HG02840 (cell line): ENCODE data around the gene MAT1A.
"Not testable (repeated sequence)": the region's sequence is repeated elsewhere in the genome, so short reads cannot be mapped to it uniquely, and the experiment has no call there.

Experiments used
- ATAC-seq: cut with Tn5 transposase; IDR thresholded peaks from one replicate; pipeline ENCODE4 v1.9.1; 2021; ENCODE audit warnings: mild to moderate bottlenecking, moderate library complexity, moderate number of reproducible peaks; ENCODE audit not compliant: unreplicated experiment, low FRiP score

Gene MAT1A

DNA sequence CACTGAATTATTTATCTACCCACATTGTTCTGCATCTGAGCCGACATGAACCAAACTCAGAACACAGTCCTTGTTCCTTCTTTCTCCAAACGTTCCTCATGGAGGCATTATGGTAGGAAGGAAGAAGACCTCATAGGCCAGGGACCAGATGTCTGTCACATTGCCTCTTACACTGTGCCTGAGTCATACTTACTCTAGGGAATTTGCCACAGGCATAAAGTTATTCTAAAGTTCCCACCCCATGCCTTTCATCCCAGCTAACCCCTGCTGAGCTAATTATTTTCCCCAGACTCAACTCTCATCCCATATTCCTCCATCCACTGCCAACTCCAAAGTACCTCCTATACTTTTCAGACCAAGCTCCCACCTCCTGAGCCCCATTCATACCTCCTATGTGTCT is 21.2 kb downstream of the MAT1A start:
- ATAC-seq = no peak

DNA sequence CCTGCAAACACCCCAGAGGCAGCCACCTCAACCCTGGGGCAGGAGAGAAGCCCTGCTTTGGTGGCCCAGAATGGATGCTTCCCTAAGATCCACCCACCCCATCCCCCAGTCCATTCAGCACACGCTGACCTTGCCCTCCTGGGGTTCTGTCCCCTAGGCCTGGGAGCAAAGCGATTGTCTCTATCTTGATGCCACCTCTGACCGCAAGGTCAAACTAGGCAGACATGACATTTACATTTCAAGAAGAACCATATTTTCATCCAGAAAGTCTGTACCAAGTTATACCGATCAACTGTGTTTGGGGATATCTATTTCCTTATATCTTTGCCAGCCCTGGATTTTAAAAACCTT is 23.0 kb downstream of the MAT1A start:
- no peak for ATAC-seq

DNA sequence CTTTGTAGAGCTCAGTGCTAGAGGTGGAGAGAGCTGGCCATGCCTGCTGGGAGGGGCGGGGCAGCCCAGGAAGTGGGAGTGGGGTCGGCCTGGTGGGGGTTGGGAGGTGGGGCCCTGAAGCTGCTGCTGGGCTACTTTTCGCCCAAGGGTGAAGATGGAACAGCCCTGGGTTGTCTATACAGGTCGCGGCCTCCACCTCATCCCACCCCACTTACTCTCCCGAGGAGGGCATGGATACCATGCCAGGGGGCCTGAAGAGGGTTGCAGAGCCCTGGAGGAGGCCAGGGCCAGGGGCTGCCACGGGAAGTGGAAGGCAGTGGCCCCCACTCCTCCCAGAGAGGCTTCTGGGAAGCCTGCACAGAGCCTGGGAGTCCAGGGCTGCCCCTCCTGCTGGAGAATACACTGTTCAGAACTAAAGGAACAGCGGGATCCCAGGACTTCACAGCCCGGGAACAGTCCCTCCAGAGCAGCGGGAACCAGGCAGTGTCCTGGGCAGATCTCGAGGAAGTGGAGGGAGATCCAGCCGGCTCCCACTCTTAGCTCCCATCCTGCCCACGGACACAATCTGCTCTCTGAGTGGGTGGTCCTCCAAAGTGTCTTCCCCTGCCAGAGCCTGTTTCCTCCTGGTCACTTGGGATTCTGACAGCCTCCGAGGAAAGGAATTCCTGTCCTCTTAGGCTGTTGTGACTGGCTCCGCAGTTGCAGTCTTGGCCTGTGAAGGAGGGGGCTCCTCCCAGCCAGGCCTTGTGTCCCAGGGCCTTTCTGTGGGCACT is 23.5 kb downstream of the MAT1A start:
- no peak for ATAC-seq

DNA sequence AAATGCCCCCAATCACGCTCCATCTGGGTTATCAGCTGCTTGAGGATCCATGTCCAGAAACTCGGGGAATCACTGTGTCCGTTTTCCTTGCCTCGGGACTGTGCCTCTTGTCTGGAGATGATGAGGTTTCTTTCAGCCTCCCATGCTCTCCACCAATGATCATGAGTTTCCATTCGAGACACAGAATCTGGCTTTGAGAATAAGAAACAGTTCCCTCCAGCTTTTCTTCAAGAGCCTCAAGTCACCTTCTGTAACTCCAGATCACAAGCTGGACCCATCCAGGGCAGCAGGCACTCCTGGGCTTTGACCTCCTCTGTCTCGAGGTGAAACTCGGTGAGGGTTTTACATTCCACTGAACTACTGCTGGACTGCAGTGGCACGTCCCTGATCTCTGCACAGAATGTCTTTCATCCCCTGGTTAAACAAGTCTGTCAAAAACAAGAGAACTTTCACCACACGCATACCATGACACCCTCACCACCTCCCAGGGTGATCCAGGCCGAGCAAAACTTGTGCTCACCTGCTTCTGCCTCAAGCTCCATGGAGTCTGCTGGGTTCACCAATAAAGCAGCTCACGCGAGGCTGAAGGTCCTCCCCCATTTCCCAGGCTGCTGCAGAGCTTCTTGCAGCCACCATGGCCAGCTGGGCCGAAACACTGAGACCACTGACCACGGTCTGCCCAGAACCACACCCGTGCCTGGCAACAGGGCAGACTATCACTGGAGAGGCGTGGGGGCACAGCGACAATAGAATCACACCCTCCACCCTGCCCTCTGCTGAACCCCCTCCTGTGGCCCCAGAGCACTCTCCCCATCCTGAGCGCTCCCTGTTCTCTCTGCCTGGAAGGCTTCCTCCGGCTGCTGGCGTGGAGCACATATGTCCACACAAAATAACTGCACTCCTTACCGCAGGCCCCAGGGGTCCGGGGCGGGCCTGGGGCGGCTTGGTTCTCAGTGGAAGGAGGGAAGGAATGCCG is 25.1 kb downstream of the MAT1A start:
- no peak for ATAC-seq

DNA sequence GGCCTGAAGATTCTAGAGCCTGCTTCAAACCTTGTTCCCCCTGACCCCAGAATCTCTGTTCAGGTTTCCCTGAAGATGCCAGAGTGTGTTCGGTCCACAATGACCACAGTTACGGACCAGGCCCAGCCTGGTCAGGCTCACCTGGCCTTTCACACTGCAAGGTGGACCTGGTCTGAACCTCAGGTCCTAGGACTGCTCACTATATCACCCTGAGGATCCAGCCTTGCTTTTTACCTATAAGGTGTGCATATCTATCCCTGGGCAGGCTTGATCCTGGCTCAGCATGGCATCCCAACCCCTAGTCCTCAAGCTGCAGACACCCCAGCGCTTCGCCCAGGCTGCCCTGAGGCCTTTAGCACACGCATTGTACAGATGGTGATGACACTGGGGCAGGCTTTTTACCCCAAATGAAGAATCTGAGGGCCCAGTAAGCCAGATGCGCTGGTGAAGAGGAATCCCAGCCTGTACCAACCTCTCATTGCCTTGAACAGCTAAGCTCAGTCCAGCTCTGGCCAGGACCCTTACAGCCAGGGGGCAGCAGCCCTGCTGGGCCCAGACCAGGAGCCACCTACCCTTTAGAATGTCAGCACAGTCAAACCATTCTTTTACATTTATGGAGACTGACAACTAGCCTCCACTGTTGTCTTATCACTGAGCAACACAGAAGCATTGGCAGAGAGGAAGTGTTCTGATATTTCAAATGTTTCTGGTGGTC is 28.0 kb downstream of the MAT1A start:
- ATAC-seq = no peak

DNA sequence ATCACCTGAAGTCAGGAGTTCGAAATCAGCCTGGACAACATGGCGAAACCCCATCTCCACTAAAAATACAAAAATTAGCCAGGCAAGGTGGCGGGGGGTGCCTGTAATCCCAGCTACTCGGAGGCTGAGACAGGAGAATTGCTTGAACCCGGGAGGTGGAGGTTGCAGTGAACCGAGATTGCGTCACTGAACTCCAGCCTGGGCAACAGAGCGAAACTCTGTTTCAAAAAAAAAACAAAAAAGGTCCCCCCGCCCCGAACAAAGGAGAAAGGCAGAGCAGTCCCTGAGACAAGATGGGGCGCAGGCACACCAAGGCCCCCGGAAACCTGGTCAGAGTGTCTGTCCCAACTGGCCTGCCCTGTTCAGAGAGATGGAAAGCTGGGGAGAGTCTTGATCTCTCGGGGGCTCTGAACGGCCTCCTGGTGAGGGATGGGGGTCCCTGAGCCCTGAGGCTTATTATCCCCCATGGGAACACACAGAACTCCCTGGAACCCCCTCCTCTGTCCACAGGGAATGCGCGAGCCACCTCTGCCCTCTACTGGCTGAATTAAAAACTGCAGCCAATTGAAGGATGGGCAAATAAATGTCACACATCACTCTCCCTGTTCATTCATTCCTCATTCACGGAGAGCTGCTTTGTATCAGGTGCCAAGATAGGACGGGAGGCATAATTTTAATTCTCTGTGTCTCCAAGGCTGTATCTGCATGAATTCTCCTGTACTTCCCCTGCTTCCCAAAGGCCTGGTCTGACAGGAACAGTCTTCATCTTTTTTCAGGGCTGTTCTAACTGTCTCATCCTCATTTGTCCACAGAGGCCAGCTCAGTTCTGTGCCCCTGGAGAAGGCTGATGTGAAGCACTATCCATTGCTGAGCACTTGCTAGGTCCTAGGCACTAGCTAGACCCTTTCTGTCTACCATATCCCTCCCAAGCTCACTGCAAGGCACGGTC is 28.9 kb downstream of the MAT1A start:
- ATAC-seq = no peak

DNA sequence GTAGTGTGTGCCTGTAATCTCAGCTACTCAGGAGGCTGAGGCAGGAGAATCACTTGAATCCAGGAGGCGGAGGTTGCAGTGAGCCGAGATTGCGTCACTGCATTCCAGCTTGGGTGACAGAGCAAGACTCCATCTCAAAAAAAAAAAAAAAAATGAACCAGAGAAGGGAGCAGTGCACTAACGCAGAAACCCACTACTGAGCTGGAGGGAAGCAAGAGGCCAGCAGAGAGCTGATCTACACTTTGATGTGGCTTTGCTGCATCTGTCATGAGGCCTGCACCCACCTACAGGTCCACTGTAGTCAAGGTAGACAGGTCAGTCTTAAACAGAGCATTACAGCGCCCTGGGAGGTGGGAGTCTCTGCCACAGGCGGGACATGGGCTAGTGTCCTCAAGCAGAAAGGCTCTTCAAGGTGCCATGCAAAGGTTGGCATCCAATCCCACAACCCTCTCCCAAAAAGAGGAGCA is 30.0 kb downstream of the MAT1A start:
- no peak for ATAC-seq

DNA sequence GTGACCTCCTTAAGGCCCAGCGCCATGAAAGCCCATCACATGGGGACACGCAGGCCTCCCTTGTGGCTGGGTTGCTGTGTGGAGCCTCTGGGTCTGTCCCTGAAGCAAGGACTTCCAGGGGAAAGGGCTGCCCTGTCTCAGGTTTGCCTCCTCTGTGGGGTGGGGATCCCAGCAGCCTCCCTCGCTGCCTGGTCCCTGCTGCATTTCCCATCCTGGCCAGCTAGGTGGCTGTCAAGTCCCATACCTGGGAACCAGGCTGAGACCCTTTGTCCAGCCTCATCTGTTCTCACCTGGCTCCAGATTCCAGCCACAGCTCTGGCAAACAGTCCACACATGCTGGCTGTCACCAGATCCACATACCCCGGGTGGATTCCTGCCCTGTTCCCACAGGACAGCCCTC is 32.7 kb downstream of the MAT1A start:
- not testable (repeated sequence) for ATAC-seq

DNA sequence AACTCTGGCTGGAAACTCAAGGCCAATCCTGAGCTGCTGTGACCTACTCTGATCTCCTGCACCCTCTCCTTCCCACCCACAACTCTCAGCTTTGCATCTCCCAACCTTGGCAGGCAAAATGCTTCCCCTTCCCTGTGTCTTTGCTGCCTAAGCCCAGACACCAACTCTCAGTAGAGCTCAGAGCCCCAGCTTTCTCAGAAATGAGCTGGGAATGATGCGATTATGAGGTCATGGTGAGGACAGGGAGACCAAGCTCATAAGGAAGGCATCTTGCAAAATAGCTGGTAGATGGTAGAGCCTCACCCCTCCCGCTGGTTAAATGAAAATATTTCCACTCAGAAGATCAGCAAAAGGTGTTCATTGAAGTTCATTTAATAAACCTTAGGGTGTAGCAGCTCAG is 34.7 kb downstream of the MAT1A start:
- not testable (repeated sequence) for ATAC-seq

DNA sequence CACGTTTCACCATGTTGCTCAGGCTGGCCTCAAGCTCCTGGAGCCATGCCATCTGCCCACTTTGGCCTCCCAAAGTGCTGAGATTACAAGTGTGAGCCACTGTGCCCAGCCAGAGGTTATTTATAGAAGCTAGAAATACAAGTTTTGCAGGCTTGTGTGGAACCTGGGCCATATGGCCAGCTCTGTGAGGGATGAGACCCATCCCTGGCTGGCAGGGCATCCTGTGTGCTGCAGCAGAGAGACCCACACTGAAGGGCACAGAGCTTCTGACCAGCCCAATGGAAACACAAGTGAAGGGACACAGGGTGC is 35.5 kb downstream of the MAT1A start:
- ATAC-seq = not testable (repeated sequence)

DNA sequence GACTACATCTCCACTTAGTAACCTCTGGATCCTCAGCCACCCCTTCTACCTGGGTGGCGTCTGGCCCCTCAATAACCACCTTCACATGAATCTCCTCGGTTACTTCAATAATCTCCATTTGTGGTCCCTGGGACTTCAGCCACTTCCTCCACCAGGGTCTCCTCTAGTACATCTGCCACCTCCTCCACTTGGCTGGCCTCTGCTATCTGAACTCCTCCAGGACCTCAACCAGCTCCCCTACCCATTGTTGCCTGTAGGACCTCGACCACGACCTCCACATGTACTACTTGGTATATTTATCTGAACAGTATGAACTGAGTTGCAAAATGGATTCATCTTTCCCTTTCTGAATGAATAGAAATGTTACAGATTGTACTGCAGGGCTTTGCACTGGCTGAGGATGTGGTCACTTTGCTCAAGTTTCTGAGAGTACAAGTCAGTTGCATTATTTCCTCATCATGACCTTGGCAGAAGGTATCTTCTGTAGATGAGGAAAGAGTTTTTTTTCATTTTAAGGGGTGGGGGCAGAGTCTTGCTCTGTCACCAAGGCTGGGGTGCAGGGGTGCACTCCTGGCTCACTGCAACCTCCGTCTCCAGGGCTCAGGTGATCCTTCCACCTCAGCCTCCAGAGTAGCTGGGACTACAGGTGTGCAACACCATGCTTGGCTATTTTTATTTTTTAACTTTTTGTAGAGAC is 36.0 kb downstream of the MAT1A start:
- peak; percentile 64 for ATAC-seq

DNA sequence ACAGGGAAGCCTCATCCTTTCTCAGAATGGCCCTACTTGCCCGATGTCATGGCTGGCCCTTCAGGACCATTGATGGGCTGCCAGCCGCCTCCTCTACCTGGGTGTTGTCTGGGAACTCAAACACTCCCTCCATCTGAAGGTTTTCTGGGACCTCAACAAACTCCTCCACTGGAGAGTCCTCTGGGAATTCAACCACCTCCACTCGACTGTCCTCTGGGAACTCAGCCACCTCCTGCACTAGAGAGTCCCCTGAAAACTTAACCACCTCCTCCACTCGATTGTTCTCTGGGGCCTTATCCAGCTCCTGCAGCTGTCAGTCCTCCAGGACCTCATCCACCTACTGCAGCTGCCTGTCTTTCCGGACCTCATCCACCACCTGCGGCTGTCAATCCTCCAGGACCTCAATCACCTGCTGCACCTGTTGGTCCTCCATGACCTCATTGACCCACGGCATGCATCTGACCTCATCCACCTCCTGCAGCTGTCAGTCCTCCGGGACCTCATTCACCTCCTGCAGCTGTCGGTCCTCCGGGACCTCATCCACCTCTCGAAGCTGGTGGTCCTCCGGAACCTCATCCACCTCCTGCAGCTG is 37.1 kb downstream of the MAT1A start:
- ATAC-seq = no peak

DNA sequence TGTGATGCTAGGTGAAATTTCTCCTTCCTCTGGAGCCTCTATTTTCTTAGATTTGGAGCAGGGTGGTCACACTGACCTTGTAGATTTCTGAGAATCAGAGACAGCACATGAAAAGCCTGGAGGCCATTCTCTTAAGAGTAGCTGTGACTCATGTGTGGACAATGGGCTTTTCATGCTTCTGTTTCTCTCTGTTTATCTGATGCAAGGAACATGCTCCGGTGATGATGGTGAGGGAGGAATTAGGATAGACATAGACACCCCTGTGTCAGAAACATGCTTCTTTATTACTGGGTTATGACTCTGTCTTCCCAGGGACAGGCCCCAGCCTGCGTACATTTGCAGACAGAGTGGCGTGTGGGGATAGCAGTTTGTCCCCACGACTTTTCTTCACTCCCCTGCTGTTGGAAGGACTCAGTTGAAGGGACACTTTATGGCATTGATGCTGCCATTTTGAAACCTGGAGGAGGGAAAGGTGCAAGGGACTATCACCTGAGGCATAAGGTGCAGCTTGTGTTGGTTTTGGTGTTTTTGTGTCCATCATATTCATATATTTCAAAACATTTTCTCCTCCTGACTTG is 37.7 kb downstream of the MAT1A start:
- not testable (repeated sequence) for ATAC-seq

DNA sequence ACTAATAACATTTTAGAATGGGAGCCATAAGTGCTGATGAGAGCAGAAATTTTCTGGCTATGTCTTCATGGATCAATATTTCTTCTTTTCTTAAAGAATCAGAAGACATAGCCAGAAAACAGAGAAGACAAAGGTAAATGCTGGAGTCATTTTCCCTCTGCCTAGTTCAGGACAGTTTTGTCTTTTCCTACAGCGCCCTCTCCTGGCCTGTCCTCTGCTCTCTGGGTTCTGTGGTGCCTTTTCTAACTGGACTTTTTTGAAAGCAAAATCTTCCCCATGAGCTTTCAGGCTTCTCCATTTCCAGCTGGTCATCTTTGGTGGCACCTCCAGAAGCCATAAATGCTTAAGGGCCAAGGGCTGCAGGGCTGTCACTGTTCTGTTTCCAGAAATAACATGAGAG is 39.1 kb downstream of the MAT1A start:
- not testable (repeated sequence) for ATAC-seq

DNA sequence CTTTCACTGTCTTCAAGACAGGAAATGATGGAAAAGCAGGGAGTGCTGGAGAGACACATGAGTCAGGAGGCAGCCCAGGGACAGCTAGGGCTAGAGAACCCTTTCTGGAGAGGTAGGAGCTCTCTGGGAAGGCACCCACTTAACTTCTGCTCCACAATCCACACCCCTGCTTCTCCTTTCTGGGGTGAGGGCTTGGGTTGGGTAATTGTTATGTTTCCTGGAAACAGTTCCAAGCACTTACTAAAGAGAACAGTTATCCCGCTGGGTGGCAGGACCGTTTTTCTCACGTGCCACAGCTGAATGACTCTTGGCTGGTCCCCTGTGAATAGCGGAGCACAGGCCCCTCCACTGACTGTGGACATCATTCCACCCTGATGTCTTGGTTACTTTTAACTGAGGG is 39.6 kb downstream of the MAT1A start:
- ATAC-seq = not testable (repeated sequence)

DNA sequence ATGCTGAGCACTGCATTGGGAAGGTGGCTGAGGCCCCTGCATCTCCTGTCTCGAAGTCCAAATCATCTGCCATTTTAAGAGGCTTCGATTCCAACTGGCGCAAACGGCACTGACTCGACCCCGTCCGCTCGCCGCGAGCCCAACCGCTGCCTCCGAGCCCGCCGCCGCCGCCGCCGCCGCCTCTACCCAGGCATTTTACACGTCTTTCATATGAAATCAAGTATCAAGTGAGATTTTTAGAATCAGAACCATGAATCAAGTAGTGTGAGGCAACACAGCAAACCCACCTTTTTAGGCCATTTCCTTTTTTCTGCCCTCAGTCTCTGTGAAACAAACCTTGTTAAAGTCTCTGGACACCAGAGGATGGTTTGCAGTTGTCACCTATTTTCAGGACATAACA is 41.8 kb downstream of the MAT1A start:
- not testable (repeated sequence) for ATAC-seq

DNA sequence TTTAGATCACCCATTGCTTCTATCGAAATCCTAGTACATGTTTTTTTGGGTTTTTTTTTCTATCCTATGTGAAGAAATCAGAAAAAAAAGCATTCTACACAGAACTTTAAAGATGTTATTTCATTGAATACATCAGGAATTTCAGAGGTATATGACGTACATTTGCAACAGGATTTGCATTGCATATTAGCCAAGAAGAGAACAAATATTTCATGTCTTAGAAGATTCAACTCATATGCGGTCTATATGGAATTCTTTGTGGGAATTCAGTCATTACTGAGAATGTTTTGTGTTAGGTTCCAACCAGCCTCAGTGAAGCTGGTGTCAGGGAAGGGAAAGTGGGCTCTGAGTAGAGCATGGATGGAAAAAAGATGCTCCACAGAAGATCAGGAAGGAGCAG is 45.1 kb downstream of the MAT1A start:
- ATAC-seq = not testable (repeated sequence)

DNA sequence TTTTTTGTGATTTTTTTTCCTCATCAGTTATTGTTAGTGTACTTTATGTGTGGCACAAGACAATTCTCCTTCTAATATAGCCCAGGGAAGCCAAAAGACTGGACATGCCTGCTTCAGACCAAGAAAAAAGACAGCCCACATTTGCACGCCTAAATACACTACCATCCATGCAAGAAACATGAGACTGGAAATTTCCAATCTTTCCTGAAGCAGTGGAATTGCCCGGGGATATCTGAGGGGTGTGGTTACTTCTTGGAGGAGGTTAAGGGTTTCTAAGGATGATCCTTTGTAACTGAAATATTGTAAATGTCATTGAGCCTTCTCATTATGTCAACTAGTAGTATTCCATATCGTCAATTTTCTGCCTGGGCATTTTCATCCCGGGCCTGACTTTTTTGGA is 47.1 kb downstream of the MAT1A start:
- not testable (repeated sequence) for ATAC-seq

DNA sequence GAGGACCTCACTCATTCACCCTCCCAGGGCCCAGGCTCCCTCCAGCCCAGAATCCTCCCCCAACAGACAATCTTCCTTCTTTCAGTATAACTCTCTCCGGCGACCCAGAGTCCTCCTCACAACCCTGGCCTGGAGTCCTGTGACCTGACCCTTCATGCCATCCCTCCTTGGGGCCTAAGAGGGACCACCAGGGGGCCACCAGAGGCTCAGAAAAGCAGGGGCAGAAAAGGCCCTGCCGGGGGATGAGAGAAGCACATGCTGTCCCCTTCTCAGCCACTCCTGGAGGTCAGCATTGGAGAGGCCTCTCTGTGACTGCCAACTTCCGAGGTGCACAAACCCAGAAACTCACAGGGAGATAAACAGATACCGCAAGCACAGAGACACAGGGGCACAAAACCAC is 53.0 kb downstream of the MAT1A start:
- not testable (repeated sequence) for ATAC-seq
